ENCODE measurements around the gene OMA1.
"Not testable (repeated sequence)": the region's sequence is repeated elsewhere in the genome, so short reads cannot be mapped to it uniquely, and the experiment has no call there.

Gene OMA1

GRCh38 chr1:58546520-58547308 lies at the start of gene OMA1:
TSS of gene OMA1 (minus strand) at chr1:58546726. CDS start at chr1:58539294, 7,432 bp downstream.
- peak; percentile 98 for DNase-seq

- no peak for DNase-seq
Measured at GRCh38 chr1:58594546-58594945, 48.0 kb upstream of the OMA1 start.

- DNase-seq = no peak
Measured at GRCh38 chr1:58592522-58593134, 46.1 kb upstream of the OMA1 start.

GRCh38 chr1:58591806-58592205 lies 45.3 kb upstream of the OMA1 start:
- DNase-seq = no peak

GRCh38 chr1:58590019-58590418 lies 43.5 kb upstream of the OMA1 start:
- DNase-seq = no peak

- DNase-seq = no peak
Measured at GRCh38 chr1:58588396-58588795, 41.9 kb upstream of the OMA1 start.

GRCh38 chr1:58587667-58588066 lies 41.1 kb upstream of the OMA1 start:
- no peak for DNase-seq

GRCh38 chr1:58586271-58586670 lies 39.7 kb upstream of the OMA1 start:
- DNase-seq = no peak

GRCh38 chr1:58585581-58586151 lies 39.1 kb upstream of the OMA1 start:
- DNase-seq = no peak

- DNase-seq = no peak
Measured at GRCh38 chr1:58585166-58585565, 38.6 kb upstream of the OMA1 start.

- peak; percentile 33 for DNase-seq
Measured at GRCh38 chr1:58584082-58584895, 37.8 kb upstream of the OMA1 start.

- no peak for DNase-seq
Measured at GRCh38 chr1:58583496-58583895, 37.0 kb upstream of the OMA1 start.

GRCh38 chr1:58582143-58582542 lies 35.6 kb upstream of the OMA1 start:
- not testable (repeated sequence) for DNase-seq

- DNase-seq = no peak
Measured at GRCh38 chr1:58581641-58582040, 35.1 kb upstream of the OMA1 start.

GRCh38 chr1:58580186-58580585 lies 33.7 kb upstream of the OMA1 start:
- no peak for DNase-seq

- DNase-seq = no peak
Measured at GRCh38 chr1:58577654-58578030, 31.1 kb upstream of the OMA1 start.

GRCh38 chr1:58576727-58577653 lies 30.5 kb upstream of the OMA1 start, which contains the start of gene TACSTD2:
TSS of gene TACSTD2 (minus strand) at chr1:58577252. CDS start at chr1:58577156, 96 bp downstream.
- no peak for DNase-seq

- DNase-seq = peak; percentile 31
Measured at GRCh38 chr1:58576325-58576726, 29.8 kb upstream of the OMA1 start.

GRCh38 chr1:58575551-58576324 lies 29.2 kb upstream of the OMA1 start:
- no peak for DNase-seq

- DNase-seq = no peak
Measured at GRCh38 chr1:58574816-58575215, 28.3 kb upstream of the OMA1 start.

All from stimulated activated CD8-positive, alpha-beta memory T cell treated with anti-CD3 and anti-CD28 coated beads, Interleukin-4, amount 100 ng/mL, for 48 hours (primary cell).